ENCODE results near the gene TAS2R20. TPM values are rescaled to one million over a fixed set of nuclear protein-coding genes. Genes with fewer than 3 reads are reported as not detected.

Gene TAS2R20
- total and polyA plus RNA-seq, 2 donors (not counting 3 experiments of a cell fraction or from before 2014, with no cell fraction given): 0.48 to 3.3 TPM

GRCh38 chr12:11007608-11008007 lies 9.5 kb upstream of the TAS2R20 start:
- no peaks in the 10 kb centered on the region for H3K36me3 ChIP-seq (ENCODE audit: control insufficient read depth in 2 of 2, extremely low read depth in 1 of 2, insufficient read depth in 2 of 2, low read length in 2 of 2)
- no peak overlapping the region for H3K4me2 ChIP-seq (ENCODE audit: insufficient read depth, low read length)
- no peak for DNase-seq (ENCODE audit: low read depth, low spot score)
- POLR2A ChIA-PET: interaction anchor here (1.2 kb wide), 1 partner anchor 163 kb away, joined by 3 read pairs; the partner anchor contains the start of gene SMIM10L1
- H4K20me1 ChIP-seq (replicated peaks; ENCODE audit: control insufficient read depth, extremely low read depth, insufficient read depth, low read length): no peaks in the 10 kb centered on the region
- H2AFZ ChIP-seq (ENCODE audit: low read depth, low read length): no peak overlapping the region
- CTCF ChIA-PET: interaction anchor here (0.9 kb wide), 1 partner anchor 12 kb away, joined by 3 read pairs; no protein-coding TSS in a partner anchor
- FAIRE-seq: no peak
- no peaks in the 10 kb centered on the region for H3K9me3 ChIP-seq (replicated peaks; ENCODE audit: control insufficient read depth, insufficient read depth, low read length)
- H3K79me2 ChIP-seq (ENCODE audit: control insufficient read depth, insufficient read depth, low read length): no peaks in the 10 kb centered on the region
- H3K9me1 ChIP-seq (replicated peaks; ENCODE audit: control insufficient read depth, extremely low read depth, insufficient read depth, low read length): no peaks in the 10 kb centered on the region
- H3K27ac ChIP-seq (ENCODE audit: insufficient read depth, low read depth, low read length): no peak overlapping the region
- H3K4me3 ChIP-seq (replicated peaks in 1 of 3; ENCODE audit: insufficient read depth in 1 of 3, low read depth in 1 of 3, low read length in 3 of 3): no peak overlapping the region
- no peak for TF ChIP-seq MYC (IDR thresholded peaks at IDR 0.05; ENCODE audit: low read depth, low read length)
- TF ChIP-seq POLR2A (IDR thresholded peaks at IDR 0.05; ENCODE audit: low read depth, low read length): no peak
- TF ChIP-seq EZH2 (IDR thresholded peaks at IDR 0.05; ENCODE audit: borderline replicate concordance, low read depth, low read length, severe bottlenecking): no peak
- no peak for TF ChIP-seq POLR2AphosphoS5 (IDR thresholded peaks at IDR 0.05; ENCODE audit: insufficient read depth, low read depth, low read length)
- TF ChIP-seq JUN (IDR thresholded peaks at IDR 0.05; ENCODE audit: borderline replicate concordance, insufficient read depth, insufficient read length, low read depth): no peak
- no peak for TF ChIP-seq FOS (IDR thresholded peaks at IDR 0.05; ENCODE audit: borderline replicate concordance, insufficient read depth, low read length)
- TF ChIP-seq GATA2 (IDR thresholded peaks at IDR 0.05; ENCODE audit: insufficient read depth, insufficient read length, low read depth, low read length): no peak
- TF ChIP-seq MAX (IDR thresholded peaks at IDR 0.05; ENCODE audit: insufficient read depth, insufficient read length): no peak
- TF ChIP-seq CTCF (IDR thresholded peaks at IDR 0.05; ENCODE audit: extremely low read depth in 1 of 2, insufficient read depth in 1 of 2, low read depth in 1 of 2, low read length in 2 of 2): no peak
- intact Hi-C loops (cut with micrococcal nuclease): no loop called here
- dilution Hi-C loops (cut with MboI; ENCODE audit: extremely low pct_ligation_motif_present, low sequenced_read_pairs): no loop called here
- BruUV-seq (replicated peaks): no TSS peak
- H3K9ac ChIP-seq (replicated peaks; ENCODE audit: extremely low read depth, insufficient read depth, low read length): no peak overlapping the region
- H3K4me1 ChIP-seq (ENCODE audit: control insufficient read depth, extremely low read depth, insufficient read depth, low read length): no peaks in the 10 kb centered on the region
- H3K27me3 ChIP-seq (ENCODE audit: control insufficient read depth in 2 of 2, insufficient read depth in 2 of 2, low read length in 2 of 2): no peaks in the 10 kb centered on the region

Measured in endothelial cell of umbilical vein (primary cell).